Panc1 (cell line): ENCODE measurements around the gene U2AF1L4. TPM values are rescaled to one million over a fixed set of nuclear protein-coding genes. Genes with fewer than 3 reads are reported as not detected.

ENCODE experiments used
- ATAC-seq: fragments of 200-7000 bp; cut with Tn5 transposase; 2 replicates; pipeline ENCODE4 v1.9.1; 2020; ENCODE audit warnings: mild to moderate bottlenecking, moderate library complexity
- BruUV-seq: library from RNA; stranded (reverse); fragments of 400-500 nt; replicated peaks from 2 replicates; lab custom pipeline; 2021; lab: Mats Ljungman, UMichigan
- CTCF ChIA-PET: fragments of 300-600 bp; sonication (Branson Sonifier 250); formaldehyde crosslinking; loops from one replicate; lab custom pipeline; 2022; ENCODE audit warnings: antibody characterized with exemption; lab: Charles Lee
- POLR2A ChIA-PET: fragments of 300-600 bp; sonication (Branson Sonifier 250); formaldehyde crosslinking; loops from one replicate; lab custom pipeline; 2022; ENCODE audit warnings: antibody characterized with exemption; lab: Charles Lee
- DNase-seq: peaks from one replicate; pipeline ENCODE4 v3.0.0-alpha.2; 2010; ENCODE audit warnings: low read depth, low spot score
- H3K27ac ChIP-seq: 2 replicates; pipeline ENCODE4 v1.5.1; 2011; ENCODE audit warnings: mild to moderate bottlenecking, low read length, inconsistent platforms
- H3K27me3 ChIP-seq: fragments of 200-500 bp; sonication (Bioruptor generic); 2 replicates; pipeline ENCODE4 v1.6.0; 2014; ENCODE audit warnings: low read length, inconsistent platforms; ENCODE audit not compliant: control insufficient read depth, insufficient read depth
- H3K36me3 ChIP-seq: fragments of 200-500 bp; sonication (Bioruptor generic); 2 replicates; pipeline ENCODE4 v1.5.1; 2014; ENCODE audit warnings: inconsistent platforms, mild to moderate bottlenecking, low read length, moderate library complexity; ENCODE audit not compliant: control insufficient read depth, insufficient read depth
- H3K4me1 ChIP-seq: 2 replicates; pipeline ENCODE4 v1.5.1; 2011; ENCODE audit warnings: inconsistent platforms, mild to moderate bottlenecking, low read length, moderate library complexity; ENCODE audit not compliant: control insufficient read depth, insufficient read depth
- H3K4me3 ChIP-seq, 2 experiments: 2 replicates each; pipeline ENCODE4 v1.5.1; 2011 to 2012; ENCODE audit warnings: low read depth in 2 of 2, low read length in 2 of 2, mild to moderate bottlenecking in 2 of 2, inconsistent platforms in 1 of 2, moderate library complexity in 1 of 2
- H3K9me3 ChIP-seq: fragments of 200-500 bp; sonication (Bioruptor generic); 2 replicates; pipeline ENCODE4 v1.5.1; 2014; ENCODE audit warnings: low read depth, mild to moderate bottlenecking, inconsistent platforms, low read length, moderate library complexity; ENCODE audit not compliant: control insufficient read depth, insufficient read depth
- CTCF ChIP-seq: fragments of 450-650 bp; IDR thresholded peaks from 2 replicates; pipeline ENCODE4 v1.5.1; 2017; ENCODE audit warnings: mild to moderate bottlenecking
- POLR2AphosphoS5 ChIP-seq: IDR thresholded peaks from 2 replicates; pipeline ENCODE4 v1.6.1; 2012; ENCODE audit warnings: mild to moderate bottlenecking, low read depth, low read length, moderate library complexity
- REST ChIP-seq, 2 experiments: IDR thresholded peaks; 2 replicates each; pipeline ENCODE4 v1.6.1; 2011 to 2012; ENCODE audit warnings: low read depth in 2 of 2, control low read depth in 1 of 2, low read length in 1 of 2, mild to moderate bottlenecking in 1 of 2, moderate library complexity in 1 of 2; ENCODE audit not compliant: insufficient read depth in 1 of 2
- SIN3A ChIP-seq: IDR thresholded peaks from 2 replicates; pipeline ENCODE4 v1.6.1; 2012; ENCODE audit warnings: low read depth, mild to moderate bottlenecking, low read length, moderate library complexity, borderline replicate concordance; ENCODE audit not compliant: insufficient read depth
- TCF7L2 ChIP-seq: IDR thresholded peaks from 2 replicates; pipeline ENCODE4 v1.6.1; 2011; ENCODE audit warnings: mild to moderate bottlenecking, low read depth, low read length, inconsistent platforms
- in situ Hi-C: cut with HindIII; loops from 2 replicates; pipeline ENCODE4 v1.10.0; 2016; ENCODE audit warnings: low sequenced_read_pairs, low pct_unique_long_range_greater_than_20kb
- intact Hi-C: fragments of 100-400 bp; cut with micrococcal nuclease; formaldehyde crosslinking; loops from one replicate; pipeline ENCODE4 v1.10.0; 2022; ENCODE audit not compliant: unreplicated experiment
- total RNA-seq: library from RNA; stranded (reverse); gene quantifications from one replicate; pipeline ENCODE4 v1.2.1, GENCODE V29; 2021; ENCODE audit not compliant: unreplicated experiment

U2AF1L4 gene
- total RNA-seq, 1 experiment from 2014 or later, result 29.8 TPM

- ChIA-PET POLR2A (no interaction called here), CTCF (interaction anchor here (0.6 kb wide), 1 partner anchor 215 kb away, joined by 7 read pairs; no protein-coding TSS in a partner anchor)
- Histone ChIP-seq H3K4me1 (peaks cover 9% of the 10 kb centered on the region), H3K27ac (no peak overlapping the region), H3K4me3 (no peak overlapping the region), H3K9me3 (no peaks in the 10 kb centered on the region), H3K36me3 (no peaks in the 10 kb centered on the region), H3K27me3 (no peaks in the 10 kb centered on the region)
- TF ChIP-seq POLR2AphosphoS5, result no peak
- TF ChIP-seq REST (IDR thresholded peaks at IDR 0.05; ENCODE audit: insufficient read depth in 1 of 2, low read depth in 2 of 2, low read length in 1 of 2), result no peak
- TF ChIP-seq SIN3A, result no peak
- no peak for TF ChIP-seq TCF7L2
- no peak for TF ChIP-seq CTCF
- BruUV-seq, result no TSS peak
- DNase-seq (no peak), ATAC-seq (no peak)
- intact Hi-C loops, result loop anchor here (10.0 kb wide), 1 partner anchor 156 kb away; no protein-coding TSS in a partner anchor
- in situ Hi-C loops, result no loop called here
Measured at GRCh38 chr19:35710784-35711723, 34.2 kb downstream of the U2AF1L4 start.

- DNase-seq, result no peak
- no peaks in the 10 kb centered on the region for H3K27me3 ChIP-seq
- no peak for TF ChIP-seq POLR2AphosphoS5
- TF ChIP-seq REST (IDR thresholded peaks at IDR 0.05; ENCODE audit: insufficient read depth in 1 of 2, low read depth in 2 of 2, low read length in 1 of 2), result no peak
- POLR2A ChIA-PET, result interaction anchor here (0.7 kb wide), 1 partner anchor 109 kb away, joined by 6 read pairs; no protein-coding TSS in a partner anchor
- ATAC-seq, result no peak
- no peaks in the 10 kb centered on the region for H3K36me3 ChIP-seq
- CTCF ChIA-PET, result no interaction called here
- BruUV-seq, result no TSS peak
- no peak overlapping the region for H3K27ac ChIP-seq
- no peaks in the 10 kb centered on the region for H3K9me3 ChIP-seq
- intact Hi-C loops (no loop called here), in situ Hi-C loops (no loop called here)
- no peak overlapping the region for H3K4me3 ChIP-seq
- peaks cover 4% of the 10 kb centered on the region; the same call in 1 of the 2 replicates for H3K4me1 ChIP-seq
Measured at GRCh38 chr19:35708391-35708790, 36.8 kb downstream of the U2AF1L4 start.
